Keratinocyte (primary cell): ENCODE measurements around the gene VIPR2. TPM values are rescaled to one million over a fixed set of nuclear protein-coding genes. Genes with fewer than 3 reads are reported as not detected.

Experiments used
- DNase-seq: peaks from one replicate; pipeline ENCODE4 v3.0.0-alpha.2; 2011; ENCODE audit warnings: low read depth, missing footprints, low spot score
- FAIRE-seq: peaks from 2 replicates; lab custom pipeline; 2011; peaks lifted over from hg19 to GRCh38; lab: Jason Lieb, UNC
- H2AFZ ChIP-seq: 2 replicates; pipeline ENCODE4 v1.6.0; 2012; ENCODE audit warnings: low read length, control low read depth, inconsistent platforms; ENCODE audit not compliant: control insufficient read depth
- H3K27ac ChIP-seq: 2 replicates; pipeline ENCODE4 v1.5.1; 2011; ENCODE audit warnings: low read length; ENCODE audit not compliant: control insufficient read depth, insufficient read depth
- H3K27me3 ChIP-seq: 3 replicates; pipeline ENCODE4 v1.6.0; 2011; ENCODE audit warnings: low read length; ENCODE audit not compliant: control insufficient read depth, insufficient read depth; ENCODE audit errors: extremely low read depth
- H3K36me3 ChIP-seq, 2 experiments: 2 replicates in 1 of 2; 3 replicates in 1 of 2; pipeline ENCODE4 v1.5.1; 2011; ENCODE audit warnings: low read length in 2 of 2, mild to moderate bottlenecking in 1 of 2; ENCODE audit not compliant: control insufficient read depth in 2 of 2, insufficient read depth in 2 of 2; ENCODE audit errors: extremely low read depth in 1 of 2
- H3K4me1 ChIP-seq: 3 replicates; pipeline ENCODE4 v1.5.1; 2011; ENCODE audit warnings: low read length; ENCODE audit not compliant: control insufficient read depth, insufficient read depth; ENCODE audit errors: extremely low read depth
- H3K4me2 ChIP-seq: 3 replicates; pipeline ENCODE4 v1.6.0; 2011; ENCODE audit warnings: low read depth, low read length; ENCODE audit not compliant: control insufficient read depth, insufficient read depth; ENCODE audit errors: extremely low read depth
- H3K4me3 ChIP-seq, 3 experiments: fragments of 200-600 bp in 1 of 3; sonication (generic) in 1 of 3; 2 replicates in 2 of 3; 3 replicates in 1 of 3; pipeline ENCODE4 v1.5.1; 2011 to 2016; ENCODE audit warnings: low read length in 3 of 3, mild to moderate bottlenecking in 3 of 3, control low read depth in 2 of 3, inconsistent platforms in 1 of 3, low read depth in 1 of 3, mixed read lengths in 1 of 3, mixed run types in 1 of 3, moderate library complexity in 1 of 3; ENCODE audit not compliant: control insufficient read depth in 2 of 3, insufficient read depth in 2 of 3; ENCODE audit errors: extremely low read depth in 1 of 3
- H3K79me2 ChIP-seq: 2 replicates; pipeline ENCODE4 v1.6.0; 2012; ENCODE audit warnings: low read length; ENCODE audit not compliant: control insufficient read depth, insufficient read depth
- H3K9ac ChIP-seq: 3 replicates; pipeline ENCODE4 v1.6.0; 2011; ENCODE audit warnings: low read length; ENCODE audit not compliant: control insufficient read depth, insufficient read depth; ENCODE audit errors: extremely low read depth
- H3K9me1 ChIP-seq: 3 replicates; pipeline ENCODE4 v1.6.0; 2011; ENCODE audit warnings: low read length; ENCODE audit not compliant: control insufficient read depth, insufficient read depth; ENCODE audit errors: extremely low read depth
- H3K9me3 ChIP-seq: 2 replicates; pipeline ENCODE4 v1.5.1; 2012; ENCODE audit warnings: low read depth, low read length; ENCODE audit not compliant: control insufficient read depth
- H4K20me1 ChIP-seq: 3 replicates; pipeline ENCODE4 v1.6.0; 2011; ENCODE audit warnings: low read length; ENCODE audit not compliant: control insufficient read depth, insufficient read depth; ENCODE audit errors: extremely low read depth
- EZH2 ChIP-seq: IDR thresholded peaks from one replicate; pipeline ENCODE4 v1.6.1; 2012; ENCODE audit warnings: inconsistent platforms, mild to moderate bottlenecking, low read length, moderate library complexity
- dilution Hi-C: fragments of 300-500 bp; cut with MboI; formaldehyde crosslinking; loops from one replicate; pipeline ENCODE4 v1.7.0; 2020; ENCODE audit warnings: low sequenced_read_pairs; ENCODE audit not compliant: extremely low pct_ligation_motif_present
- polyA plus RNA-seq, 5 experiments: library from polyadenylated mRNA; depleted of rRNA in 3 of 5; stranded (reverse) in 3 of 5; stranded (forward) in 1 of 5; unstranded in 1 of 5; fragments of >200 nt; gene quantifications; 1 replicate in 1 of 5; 2 replicates in 3 of 5; 3 replicates in 1 of 5; pipeline versions ENCODE4 v1.2.1 to v1.2.3, GENCODE V29; 2011 to 2012; ENCODE audit warnings: missing spikeins in 2 of 5, low read depth in 1 of 5, low replicate concordance in 1 of 5
- TF ChIP-seq, protein P1 (sequence below), 3 experiments: IDR thresholded peaks in 1 of 3; conservative IDR thresholded peaks in 1 of 3; optimal IDR thresholded peaks in 1 of 3; 2 replicates in 2 of 3; 3 replicates in 1 of 3; pipeline versions ENCODE3 to v1.5.1; 2011; ENCODE audit warnings: low read length in 3 of 3, mild to moderate bottlenecking in 3 of 3, moderate library complexity in 2 of 3, control low read depth in 1 of 3, inconsistent platforms in 1 of 3; ENCODE audit not compliant: insufficient read depth in 2 of 3; ENCODE audit errors: extremely low read depth in 1 of 3

The VIPR2 gene
- polyA plus RNA-seq, 1 donor (not counting 4 experiments of a cell fraction or from before 2014, with no cell fraction given) = not detected

DNA sequence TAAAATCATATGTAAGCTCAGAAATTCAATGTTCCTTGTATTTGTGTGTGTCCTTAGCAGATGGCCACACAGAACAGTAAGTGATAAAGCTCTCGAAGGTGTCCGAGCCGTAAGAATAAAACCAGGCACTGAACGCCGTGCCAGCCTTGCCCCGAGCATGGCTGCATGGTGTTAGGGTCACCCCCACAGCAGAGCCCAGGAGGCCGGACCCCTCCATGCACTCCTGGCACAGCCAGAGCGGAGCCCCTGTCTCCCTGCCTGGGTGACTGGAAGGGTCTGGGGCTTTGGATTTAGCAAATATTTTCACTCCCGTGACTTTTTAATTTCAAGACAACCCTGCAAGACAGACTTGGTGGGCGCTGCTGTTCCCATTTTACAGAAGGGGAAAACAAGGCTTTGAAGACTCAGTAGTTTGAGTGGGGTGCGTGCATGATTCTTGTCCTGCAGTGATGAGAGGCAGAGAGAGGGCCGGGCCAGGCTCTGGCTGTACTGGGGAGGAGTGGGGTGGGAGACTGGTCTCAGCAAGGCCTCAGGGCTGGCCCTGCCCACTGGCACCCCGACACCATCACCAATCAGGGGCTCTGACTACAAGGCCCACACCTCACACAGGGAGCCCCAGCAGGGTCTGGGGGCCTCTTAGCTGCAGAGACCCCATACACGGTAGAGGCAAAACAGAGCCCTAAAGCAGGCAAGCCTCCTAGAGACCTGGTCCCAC lies 39.4 kb downstream of the VIPR2 start:
- Histone ChIP-seq H2AFZ (no peak overlapping the region), H4K20me1 (no peaks in the 10 kb centered on the region), H3K9me1 (no peaks in the 10 kb centered on the region), H3K4me1 (no peaks in the 10 kb centered on the region), H3K27ac (no peak overlapping the region), H3K4me2 (no peak overlapping the region), H3K36me3 (no peaks in the 10 kb centered on the region), H3K9me3 (peaks cover 5% of the 10 kb centered on the region), H3K27me3 (no peaks in the 10 kb centered on the region), H3K4me3 (no peak overlapping the region), H3K9ac (no peak overlapping the region), H3K79me2 (no peaks in the 10 kb centered on the region)
- no peak for DNase-seq
- TF ChIP-seq, protein P1, sequence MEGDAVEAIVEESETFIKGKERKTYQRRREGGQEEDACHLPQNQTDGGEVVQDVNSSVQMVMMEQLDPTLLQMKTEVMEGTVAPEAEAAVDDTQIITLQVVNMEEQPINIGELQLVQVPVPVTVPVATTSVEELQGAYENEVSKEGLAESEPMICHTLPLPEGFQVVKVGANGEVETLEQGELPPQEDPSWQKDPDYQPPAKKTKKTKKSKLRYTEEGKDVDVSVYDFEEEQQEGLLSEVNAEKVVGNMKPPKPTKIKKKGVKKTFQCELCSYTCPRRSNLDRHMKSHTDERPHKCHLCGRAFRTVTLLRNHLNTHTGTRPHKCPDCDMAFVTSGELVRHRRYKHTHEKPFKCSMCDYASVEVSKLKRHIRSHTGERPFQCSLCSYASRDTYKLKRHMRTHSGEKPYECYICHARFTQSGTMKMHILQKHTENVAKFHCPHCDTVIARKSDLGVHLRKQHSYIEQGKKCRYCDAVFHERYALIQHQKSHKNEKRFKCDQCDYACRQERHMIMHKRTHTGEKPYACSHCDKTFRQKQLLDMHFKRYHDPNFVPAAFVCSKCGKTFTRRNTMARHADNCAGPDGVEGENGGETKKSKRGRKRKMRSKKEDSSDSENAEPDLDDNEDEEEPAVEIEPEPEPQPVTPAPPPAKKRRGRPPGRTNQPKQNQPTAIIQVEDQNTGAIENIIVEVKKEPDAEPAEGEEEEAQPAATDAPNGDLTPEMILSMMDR (optimal IDR thresholded peaks at IDR 0.05 in 1 of 3, IDR thresholded peaks at IDR 0.05 in 1 of 3, conservative IDR thresholded peaks at IDR 0.05 in 1 of 3; ENCODE audit: extremely low read depth in 1 of 3, insufficient read depth in 2 of 3, low read length in 3 of 3) = no peak
- no peak for TF ChIP-seq EZH2
- no peak for FAIRE-seq
- dilution Hi-C loops = no loop called here

DNA sequence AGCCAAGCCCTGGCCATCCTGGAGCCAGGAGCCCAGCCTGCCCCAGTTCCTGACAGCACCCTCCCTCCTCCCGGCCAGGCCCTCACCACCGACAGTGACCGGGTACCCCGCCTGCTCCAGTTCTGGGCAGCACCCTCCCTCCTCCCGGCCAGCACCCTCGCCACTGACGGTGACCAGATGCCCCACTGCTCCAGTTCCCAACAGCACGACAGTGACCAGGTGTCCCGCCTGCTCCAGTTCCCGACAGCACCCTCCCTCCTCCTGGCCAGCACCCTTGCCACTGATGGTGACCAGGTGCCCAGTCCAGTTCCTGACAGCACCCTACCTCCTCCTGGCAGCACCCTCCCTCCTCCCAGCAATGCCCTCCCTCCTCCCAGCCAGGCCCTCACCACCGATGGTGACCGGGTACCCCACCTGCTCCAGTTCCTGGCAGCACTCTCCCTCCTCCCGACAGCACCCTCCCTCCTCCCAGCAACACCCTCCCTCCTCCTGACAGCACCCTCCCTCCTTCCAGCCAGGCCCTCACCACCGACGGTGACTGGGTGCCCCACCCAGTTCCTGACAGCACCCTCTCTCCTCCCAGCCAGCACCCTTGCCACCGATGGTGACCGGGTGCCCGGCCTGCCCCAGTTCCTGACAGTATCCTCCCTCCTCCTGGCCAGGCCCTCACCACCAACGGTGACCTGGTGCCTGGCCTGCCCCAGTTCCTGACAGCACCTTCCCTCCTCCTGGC lies 40.3 kb downstream of the VIPR2 start:
- dilution Hi-C loops = no loop called here
- Histone ChIP-seq H3K36me3 (no peaks in the 10 kb centered on the region), H4K20me1 (no peaks in the 10 kb centered on the region), H3K4me1 (no peaks in the 10 kb centered on the region), H2AFZ (no peak overlapping the region), H3K9me1 (no peaks in the 10 kb centered on the region), H3K79me2 (no peaks in the 10 kb centered on the region), H3K9ac (no peak overlapping the region), H3K27me3 (no peaks in the 10 kb centered on the region), H3K9me3 (peaks cover 7% of the 10 kb centered on the region), H3K27ac (no peak overlapping the region), H3K4me3 (no peak overlapping the region), H3K4me2 (no peak overlapping the region)
- FAIRE-seq (no peak), DNase-seq (no peak)
- no peak for TF ChIP-seq EZH2
